OCI-LY1 (cell line): Measurements from ENCODE around the gene PYGB.

ENCODE experiments used
- H2AFZ ChIP-seq: fragments of 200-600 bp; sonication (generic), shearing (Covaris generic); 2 replicates; pipeline ENCODE4 v1.6.0; 2014; ENCODE audit warnings: antibody characterized with exemption, mild to moderate bottlenecking, low read length
- H3F3A ChIP-seq: fragments of 200-600 bp; sonication (generic), shearing (Covaris generic); 2 replicates; pipeline ENCODE4 v1.6.0; 2014; ENCODE audit warnings: mild to moderate bottlenecking, antibody characterized with exemption, low read length, moderate library complexity; ENCODE audit not compliant: insufficient read depth
- H3K27ac ChIP-seq: fragments of 200-600 bp; sonication (generic); 2 replicates; pipeline ENCODE4 v1.5.1; 2014; ENCODE audit warnings: low read length, mixed run types, mild to moderate bottlenecking, low read depth; ENCODE audit not compliant: poor library complexity, severe bottlenecking
- H3K27me3 ChIP-seq: fragments of 200-600 bp; sonication (generic); 2 replicates; pipeline ENCODE4 v1.6.0; 2014; ENCODE audit warnings: antibody characterized with exemption, mild to moderate bottlenecking, low read length, moderate library complexity; ENCODE audit not compliant: insufficient read depth
- H3K36me3 ChIP-seq: fragments of 200-600 bp; sonication (generic); 2 replicates; pipeline ENCODE4 v1.6.1; 2014; ENCODE audit warnings: mild to moderate bottlenecking, antibody characterized with exemption, low read length, moderate library complexity, mixed read lengths; ENCODE audit not compliant: insufficient read depth
- H3K4me1 ChIP-seq: fragments of 200-600 bp; sonication (generic); 2 replicates; pipeline ENCODE4 v1.5.1; 2014; ENCODE audit warnings: mild to moderate bottlenecking, low read length, moderate library complexity; ENCODE audit not compliant: insufficient read depth, severe bottlenecking
- H3K4me2 ChIP-seq: fragments of 200-600 bp; sonication (generic), shearing (Covaris generic); 2 replicates; pipeline ENCODE4 v1.6.1; 2014; ENCODE audit warnings: low read length
- H3K4me3 ChIP-seq: fragments of 200-600 bp; sonication (generic); 2 replicates; pipeline ENCODE4 v1.5.1; 2014; ENCODE audit warnings: low read length, low read depth, mild to moderate bottlenecking, mixed read lengths; ENCODE audit not compliant: poor library complexity, severe bottlenecking
- H3K79me2 ChIP-seq: fragments of 200-600 bp; shearing (Covaris generic); 2 replicates; pipeline ENCODE4 v1.6.1; 2016; ENCODE audit warnings: mixed run types, low read length, mixed read lengths; ENCODE audit not compliant: insufficient read depth
- H3K9ac ChIP-seq: fragments of 200-600 bp; sonication (generic), shearing (Covaris generic); 2 replicates; pipeline ENCODE4 v1.6.1; 2014; ENCODE audit warnings: mild to moderate bottlenecking, low read length, mixed read lengths
- H3K9me2 ChIP-seq: fragments of 200-600 bp; sonication (generic), shearing (Covaris generic); 2 replicates; pipeline ENCODE4 v1.6.1; 2014; ENCODE audit warnings: low read depth, mild to moderate bottlenecking, low read length, mixed read lengths
- H3K9me3 ChIP-seq: fragments of 200-600 bp; shearing (Covaris generic); 2 replicates; pipeline ENCODE4 v1.6.1; 2014; ENCODE audit warnings: low read length, mixed read lengths
- H4K20me1 ChIP-seq: fragments of 200-600 bp; sonication (generic), shearing (Covaris generic); 2 replicates; pipeline ENCODE4 v1.6.0; 2016; ENCODE audit warnings: mild to moderate bottlenecking, low read length; ENCODE audit not compliant: insufficient read depth
- EZH2 ChIP-seq: fragments of 200-600 bp; sonication (generic), shearing (Covaris generic); IDR thresholded peaks from 2 replicates; pipeline ENCODE4 v1.8.0; 2017; ENCODE audit warnings: borderline replicate concordance, mixed run types, mild to moderate bottlenecking, antibody characterized with exemption, low read length, moderate library complexity, mixed read lengths
- TF ChIP-seq, protein P1 (sequence below): fragments of 200-600 bp; sonication (generic), shearing (Covaris generic); IDR thresholded peaks from 2 replicates; pipeline ENCODE4 v1.5.1; 2017; ENCODE audit warnings: mild to moderate bottlenecking, antibody characterized with exemption, low read length, moderate library complexity, mixed read lengths

The PYGB gene

DNA sequence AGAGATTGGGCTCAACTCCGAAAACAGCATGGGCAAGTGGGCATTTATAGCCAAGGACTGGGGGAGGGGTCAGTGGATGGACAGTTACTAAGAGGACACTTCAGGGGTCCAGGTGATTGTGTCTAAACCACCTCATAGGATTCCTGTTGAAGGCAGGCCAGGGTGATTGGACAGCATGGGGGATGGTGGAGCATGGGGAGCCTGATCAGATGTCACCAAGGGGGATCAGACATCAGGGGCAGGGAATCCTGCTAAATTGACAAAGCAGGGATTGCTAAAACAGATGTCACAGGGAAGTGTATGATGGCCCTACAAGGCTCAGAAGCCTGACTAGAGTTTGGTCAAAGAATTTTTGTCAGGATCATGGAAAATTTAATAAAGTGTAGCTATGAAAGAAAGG, 2.4 kb upstream of the PYGB start:
- Histone ChIP-seq H2AFZ (no peak overlapping the region), H4K20me1 (no peaks in the 10 kb centered on the region), H3K36me3 (no peaks in the 10 kb centered on the region; the same call in 1 of the 2 replicates), H3K79me2 (peaks cover 17% of the 10 kb centered on the region), H3K27me3 (no peaks in the 10 kb centered on the region), H3F3A (no peaks in the 10 kb centered on the region), H3K4me3 (no peak overlapping the region), H3K9me2 (no peaks in the 10 kb centered on the region), H3K9ac (no peak overlapping the region), H3K4me1 (peaks cover 38% of the 10 kb centered on the region), H3K4me2 (no peak overlapping the region), H3K9me3 (no peaks in the 10 kb centered on the region), H3K27ac (no peak overlapping the region)
- TF ChIP-seq, protein P1, sequence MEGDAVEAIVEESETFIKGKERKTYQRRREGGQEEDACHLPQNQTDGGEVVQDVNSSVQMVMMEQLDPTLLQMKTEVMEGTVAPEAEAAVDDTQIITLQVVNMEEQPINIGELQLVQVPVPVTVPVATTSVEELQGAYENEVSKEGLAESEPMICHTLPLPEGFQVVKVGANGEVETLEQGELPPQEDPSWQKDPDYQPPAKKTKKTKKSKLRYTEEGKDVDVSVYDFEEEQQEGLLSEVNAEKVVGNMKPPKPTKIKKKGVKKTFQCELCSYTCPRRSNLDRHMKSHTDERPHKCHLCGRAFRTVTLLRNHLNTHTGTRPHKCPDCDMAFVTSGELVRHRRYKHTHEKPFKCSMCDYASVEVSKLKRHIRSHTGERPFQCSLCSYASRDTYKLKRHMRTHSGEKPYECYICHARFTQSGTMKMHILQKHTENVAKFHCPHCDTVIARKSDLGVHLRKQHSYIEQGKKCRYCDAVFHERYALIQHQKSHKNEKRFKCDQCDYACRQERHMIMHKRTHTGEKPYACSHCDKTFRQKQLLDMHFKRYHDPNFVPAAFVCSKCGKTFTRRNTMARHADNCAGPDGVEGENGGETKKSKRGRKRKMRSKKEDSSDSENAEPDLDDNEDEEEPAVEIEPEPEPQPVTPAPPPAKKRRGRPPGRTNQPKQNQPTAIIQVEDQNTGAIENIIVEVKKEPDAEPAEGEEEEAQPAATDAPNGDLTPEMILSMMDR, result no peak
- no peak for TF ChIP-seq EZH2

DNA sequence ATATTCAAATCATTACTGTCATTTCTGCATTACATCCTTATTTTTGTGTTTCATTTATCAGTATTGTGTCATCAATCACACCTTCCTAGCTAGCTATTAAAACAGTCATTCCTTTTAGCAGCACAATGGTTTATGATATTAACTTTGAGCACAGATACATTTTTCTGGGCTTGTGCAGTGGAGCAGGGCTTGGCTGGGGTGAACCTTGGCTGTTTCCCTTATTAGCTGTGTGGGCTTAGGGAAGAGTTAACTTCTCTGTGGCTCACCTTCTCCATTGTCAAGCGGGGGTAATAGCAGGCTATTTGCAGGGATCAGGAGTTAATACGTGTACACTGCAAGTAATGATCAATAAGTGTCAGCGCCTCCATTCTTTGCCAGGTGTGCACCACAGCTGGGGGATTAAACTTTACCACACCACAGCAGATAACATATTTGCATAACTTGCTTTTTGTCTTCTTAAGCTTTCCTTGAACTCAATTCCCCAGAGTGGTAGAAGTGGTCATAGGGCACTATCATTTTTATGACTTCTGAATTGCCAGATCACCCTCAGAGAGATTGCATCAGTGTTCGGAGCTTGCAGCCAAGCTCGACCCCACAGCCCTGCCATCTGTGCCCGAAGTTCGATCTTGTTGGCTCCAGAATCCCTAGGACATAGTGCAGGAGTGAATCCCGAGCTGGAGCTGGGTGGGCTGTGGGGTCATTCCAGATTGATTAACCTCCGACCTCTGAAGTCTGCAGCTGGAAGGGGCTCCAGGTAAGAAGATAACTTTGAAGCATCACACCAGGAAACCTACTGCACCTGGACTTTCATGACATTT, 1.5 kb upstream of the PYGB start:
- Histone ChIP-seq H3K9me3 (no peaks in the 10 kb centered on the region), H3K27ac (peak overlapping the region; percentile 39), H3K79me2 (peaks cover 27% of the 10 kb centered on the region), H4K20me1 (no peaks in the 10 kb centered on the region), H3K9ac (peak overlapping the region; percentile 75; the same call in 1 of the 2 replicates), H3F3A (no peaks in the 10 kb centered on the region), H3K9me2 (no peaks in the 10 kb centered on the region), H3K36me3 (no peaks in the 10 kb centered on the region; the same call in 1 of the 2 replicates), H3K27me3 (no peaks in the 10 kb centered on the region), H3K4me3 (peak overlapping the region; percentile 73), H3K4me1 (peaks cover 43% of the 10 kb centered on the region), H2AFZ (no peak overlapping the region), H3K4me2 (peak overlapping the region; percentile 86)
- TF ChIP-seq EZH2, result no peak
- TF ChIP-seq, protein P1, result no peak

DNA sequence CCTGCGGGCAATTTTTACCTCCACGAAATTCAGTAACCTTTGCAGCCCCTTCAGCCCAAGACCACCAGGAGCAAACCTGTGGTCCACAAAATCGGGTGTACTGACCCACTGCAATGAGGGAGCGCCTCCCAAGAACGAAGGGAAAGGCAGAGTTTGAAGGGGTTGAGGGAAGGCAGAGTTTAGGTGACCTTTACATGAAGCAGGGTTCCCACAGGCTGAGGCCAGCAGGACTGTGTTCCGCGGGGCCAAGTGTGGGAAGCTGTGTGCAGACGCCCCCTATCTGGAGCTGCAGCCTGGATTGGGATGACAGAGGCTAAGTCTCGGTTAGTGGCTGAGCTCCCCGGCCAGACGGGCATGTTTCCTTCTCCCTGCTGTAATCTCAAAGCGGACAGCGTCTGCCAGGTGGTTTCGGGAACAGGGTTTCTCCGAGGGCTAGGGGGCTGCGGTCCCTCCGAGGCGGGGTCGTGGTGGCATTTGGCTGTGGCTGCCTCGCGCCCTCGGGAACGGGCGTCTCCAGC, 826 bp upstream of the PYGB start:
- Histone ChIP-seq H3K9me3 (no peaks in the 10 kb centered on the region), H3F3A (no peaks in the 10 kb centered on the region), H3K4me2 (peak overlapping the region; percentile 86), H3K27ac (peak overlapping the region; percentile 39), H3K27me3 (no peaks in the 10 kb centered on the region), H2AFZ (no peak overlapping the region), H3K4me3 (peak overlapping the region; percentile 73), H3K79me2 (peaks cover 33% of the 10 kb centered on the region), H3K9ac (peak overlapping the region; percentile 75), H3K4me1 (peaks cover 43% of the 10 kb centered on the region), H3K9me2 (no peaks in the 10 kb centered on the region), H4K20me1 (no peaks in the 10 kb centered on the region), H3K36me3 (no peaks in the 10 kb centered on the region; the same call in 1 of the 2 replicates)
- TF ChIP-seq, protein P1, result no peak; the same call in 1 of the 2 replicates
- TF ChIP-seq EZH2, result no peak
